IPS-11a (cell line): ENCODE measurements around the gene GEMIN7.

ENCODE experiments used
- H3K4me3 ChIP-seq: one replicate; pipeline ENCODE4 v1.5.1; 2013; ENCODE audit warnings: low read depth, low read length, control low read depth

GEMIN7 gene

GRCh38 chr19:45125360-45125759 lies 46.3 kb downstream of the GEMIN7 start:
- no peak overlapping the region for H3K4me3 ChIP-seq

GRCh38 chr19:45125975-45126493 lies 47.0 kb downstream of the GEMIN7 start:
- no peak overlapping the region for H3K4me3 ChIP-seq

- no peak overlapping the region for H3K4me3 ChIP-seq
Observed at GRCh38 chr19:45126654-45127053, 47.6 kb downstream of the GEMIN7 start.

- H3K4me3 ChIP-seq, result no peak overlapping the region
Observed at GRCh38 chr19:45128146-45128545, 49.1 kb downstream of the GEMIN7 start.

- no peak overlapping the region for H3K4me3 ChIP-seq
Observed at GRCh38 chr19:45128806-45129205, 49.7 kb downstream of the GEMIN7 start.

- no peak overlapping the region for H3K4me3 ChIP-seq
Observed at GRCh38 chr19:45130236-45130635, 51.2 kb downstream of the GEMIN7 start.

- no peak overlapping the region for H3K4me3 ChIP-seq
Observed at GRCh38 chr19:45130888-45131615, 52.0 kb downstream of the GEMIN7 start.

GRCh38 chr19:45133661-45134060 lies 54.6 kb downstream of the GEMIN7 start:
- no peak overlapping the region for H3K4me3 ChIP-seq

GRCh38 chr19:45135176-45135885 lies 56.3 kb downstream of the GEMIN7 start:
- no peak overlapping the region for H3K4me3 ChIP-seq

DNA sequence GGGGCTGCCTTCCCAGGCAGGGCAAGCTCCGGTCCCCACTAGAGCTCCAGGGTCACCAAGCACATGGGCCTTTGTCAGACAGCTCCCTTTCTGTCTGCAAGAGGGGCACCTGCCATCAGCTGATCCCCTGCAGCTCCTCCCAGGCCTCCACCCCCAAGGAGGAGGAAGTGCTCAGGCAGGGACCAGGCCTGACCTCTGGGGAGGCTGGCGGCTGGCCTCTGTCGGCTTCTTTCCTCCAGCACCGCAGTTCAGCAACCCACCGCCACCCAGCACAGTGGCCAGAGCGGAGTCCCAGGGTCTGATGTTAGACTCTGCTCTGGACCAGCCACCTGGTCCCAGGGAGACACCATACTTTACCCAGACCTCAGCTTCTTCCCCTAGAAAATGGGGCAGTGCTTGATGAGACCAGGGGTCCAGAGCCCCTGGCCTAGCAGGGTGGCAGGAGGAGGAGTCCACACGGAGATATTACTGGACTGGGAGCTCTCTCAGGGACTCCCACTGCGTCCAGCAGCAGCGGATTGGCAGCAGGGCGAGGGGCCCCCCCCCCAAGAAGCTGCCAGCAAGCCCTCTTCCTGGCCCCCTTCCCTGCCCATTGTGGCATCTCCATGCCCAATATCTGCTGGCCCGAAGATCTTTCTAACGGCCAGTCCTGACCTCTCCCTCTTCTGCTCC lies 57.6 kb downstream of the GEMIN7 start:
- H3K4me3 ChIP-seq, result no peak overlapping the region

DNA sequence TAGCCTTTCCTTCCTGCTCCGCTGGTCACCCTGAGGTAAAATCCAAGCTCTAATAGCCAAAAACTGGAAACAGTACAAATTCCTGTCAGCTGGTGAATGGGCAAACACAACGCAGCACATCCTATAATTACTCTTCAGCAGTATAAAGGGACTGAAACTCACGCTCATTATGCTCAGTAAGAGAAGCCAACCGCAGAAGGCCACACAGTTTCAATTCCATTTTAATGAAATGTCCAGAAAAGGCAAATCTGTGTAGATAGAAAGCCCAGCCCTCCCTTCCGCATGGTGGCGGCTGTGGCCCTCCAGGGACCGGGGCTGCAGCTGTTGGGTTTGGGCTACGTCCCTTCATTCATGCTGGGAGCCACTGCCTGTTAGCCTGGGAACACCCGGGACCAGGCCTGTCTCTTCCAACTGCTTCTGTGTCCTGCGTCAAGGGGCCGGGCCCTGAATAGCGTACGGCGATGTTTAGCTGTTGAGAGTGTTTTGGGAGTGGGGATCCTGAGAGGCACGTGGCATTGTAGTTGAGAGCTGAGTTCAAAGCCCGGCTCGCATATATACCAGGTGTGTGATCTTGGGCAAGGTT lies 58.2 kb downstream of the GEMIN7 start:
- no peak overlapping the region for H3K4me3 ChIP-seq

DNA sequence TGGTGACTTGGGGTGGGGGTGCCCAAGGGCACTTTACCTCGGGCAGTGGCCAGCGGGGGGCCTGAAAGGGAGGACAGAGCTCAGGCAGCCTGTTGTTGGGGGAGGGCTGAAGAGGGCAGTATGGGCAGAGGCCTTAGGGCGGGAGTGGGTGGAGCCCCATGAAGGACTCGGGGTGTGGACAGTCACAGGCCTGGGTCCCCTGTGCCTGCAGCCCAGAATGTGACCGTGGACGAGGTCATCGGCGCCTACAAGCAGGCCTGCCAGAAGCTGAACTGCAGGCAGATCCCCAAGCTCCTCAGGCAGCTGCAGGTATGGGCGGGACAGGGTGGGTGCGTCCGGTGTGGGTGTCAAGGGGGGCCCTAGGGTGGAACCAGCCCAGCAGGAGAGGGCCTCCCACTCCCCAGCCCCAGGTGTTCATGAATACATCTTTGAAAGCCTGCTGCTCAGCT lies 59.3 kb downstream of the GEMIN7 start:
- no peak overlapping the region for H3K4me3 ChIP-seq

DNA sequence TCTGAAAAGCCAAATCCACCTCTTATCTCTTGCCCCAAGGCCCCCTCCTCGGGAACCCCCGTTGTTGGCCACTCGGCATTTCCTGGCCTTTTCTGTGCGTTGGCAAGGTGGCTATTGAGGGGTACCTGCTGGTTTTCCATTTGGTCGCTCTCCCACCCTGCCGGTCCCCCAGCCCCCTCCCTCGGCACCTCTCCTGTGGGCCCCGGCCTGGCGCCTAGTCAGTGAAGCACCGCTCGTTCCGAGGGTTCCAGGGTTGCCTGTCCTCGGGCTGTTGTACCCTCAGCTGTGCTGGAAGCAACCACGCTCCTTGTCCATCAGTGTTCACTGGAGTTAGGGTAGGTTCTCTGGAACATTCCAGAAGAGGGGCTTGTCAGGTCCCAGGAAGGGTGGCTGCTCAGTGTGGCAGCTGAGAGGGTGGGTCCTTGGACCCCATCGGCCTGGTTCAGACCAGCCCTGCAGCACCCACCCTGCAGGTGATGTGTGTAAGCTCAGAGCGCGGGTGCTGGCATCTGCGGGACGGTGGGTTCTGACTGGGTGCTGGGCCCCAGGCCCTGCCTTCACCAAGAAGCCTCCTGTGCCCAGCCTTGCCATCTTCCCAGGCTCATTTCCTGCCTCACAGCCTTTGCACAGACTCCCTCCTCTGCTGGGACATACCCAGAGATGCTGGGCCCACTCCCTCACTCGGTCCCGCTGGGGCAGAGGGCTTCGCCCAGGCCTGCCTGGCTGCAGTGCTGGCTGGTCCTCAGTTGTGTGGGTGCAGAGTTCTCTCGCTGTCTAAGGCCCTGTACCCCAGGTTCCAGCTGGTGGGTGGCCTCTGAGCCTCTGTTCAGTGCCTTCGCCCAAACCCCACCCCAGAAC lies 60.5 kb downstream of the GEMIN7 start:
- H3K4me3 ChIP-seq, result no peak overlapping the region

DNA sequence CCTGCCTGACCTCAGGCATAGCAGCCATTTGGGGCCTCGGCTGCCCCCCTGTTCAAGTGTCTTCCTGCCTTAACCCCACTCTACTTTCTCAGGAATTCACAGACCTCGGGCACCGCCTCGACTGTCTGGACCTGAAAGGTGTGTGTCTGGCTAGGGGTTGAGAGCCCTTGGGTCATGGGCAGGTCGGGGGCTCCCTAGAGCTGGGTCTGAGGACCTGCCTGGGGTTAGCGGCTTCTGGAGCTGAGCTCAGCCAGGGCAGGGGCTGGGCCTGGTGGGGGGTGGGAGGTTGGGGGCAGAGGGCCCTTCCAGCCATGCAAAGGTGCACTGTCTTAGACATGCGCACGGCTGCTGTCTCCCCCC lies 61.1 kb downstream of the GEMIN7 start:
- no peak overlapping the region for H3K4me3 ChIP-seq

DNA sequence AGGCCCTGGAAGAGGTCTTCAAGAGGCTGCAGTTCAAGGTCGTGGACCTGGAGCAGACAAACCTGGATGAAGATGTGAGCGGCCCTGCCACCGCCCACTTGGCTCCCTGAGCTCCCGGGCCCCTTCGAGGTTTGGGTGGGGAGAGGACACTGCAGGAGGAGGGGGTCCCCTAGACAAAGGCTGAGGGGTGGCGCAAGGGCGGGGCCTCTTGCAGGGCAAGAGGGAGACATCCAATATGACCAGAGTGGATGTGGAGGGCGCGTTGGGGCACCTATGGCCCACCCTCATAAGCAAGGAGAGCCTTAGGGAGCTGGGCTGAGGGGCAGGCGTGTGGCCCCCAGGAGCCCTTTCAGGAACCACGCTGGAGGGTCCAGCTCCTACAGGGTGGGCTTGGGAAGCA lies 61.5 kb downstream of the GEMIN7 start:
- H3K4me3 ChIP-seq, result no peak overlapping the region
